ENCODE results near the gene PTPRG. TPM values are rescaled to one million over a fixed set of nuclear protein-coding genes. Genes with fewer than 3 reads are reported as not detected.

The PTPRG gene
- total and polyA plus RNA-seq, 2 of the 13 experiments (the other 11 are each of a cell fraction or from before 2014, with no cell fraction given): 8.0 to 25.3 TPM

Small RNA genes within 50 kb of the gene (small RNA-seq; reads per million reads assigned to genes)
- gene RF00019 (ENCODE audit: insufficient read depth in 2 of 3, insufficient read length in 3 of 3, low read depth in 2 of 3, low replicate concordance in 1 of 3) (0 reads per million in 3 experiments), gene RNU2-10P (ENCODE audit: insufficient read depth in 2 of 3, insufficient read length in 3 of 3, low read depth in 2 of 3, low replicate concordance in 1 of 3) (0 reads per million in 3 experiments)

All from HepG2 (cell line).